GM12892 (cell line): ENCODE results near the gene MITD1.

ENCODE experiments used
- POLR2A ChIP-seq: IDR thresholded peaks from 2 replicates; pipeline ENCODE4 v1.6.1; 2011; ENCODE audit warnings: low read depth, low read length, control low read depth
- POLR2AphosphoS5 ChIP-seq: IDR thresholded peaks from 2 replicates; pipeline ENCODE4 v1.6.1; 2011; ENCODE audit warnings: low read depth, low read length, control low read depth

GRCh38 chr2:99127981-99128380 is 52.9 kb downstream of the MITD1 start:
- TF ChIP-seq POLR2A: no peak
- TF ChIP-seq POLR2AphosphoS5: no peak
